ENCODE measurements around the gene MAGEA4. TPM values are rescaled to one million over a fixed set of nuclear protein-coding genes. Genes with fewer than 3 reads are reported as not detected.

Gene MAGEA4
- total and polyA plus RNA-seq, 4 donors = not detected

GRCh38 chrX:151954730-151955129, 42.0 kb downstream of the MAGEA4 start:
- no peaks in the 10 kb centered on the region for H3K4me1 ChIP-seq (ENCODE audit: control insufficient read depth in 5 of 5, insufficient read depth in 5 of 5, low read length in 5 of 5)
- no peak for TF ChIP-seq CTCF (IDR thresholded peaks at IDR 0.05; ENCODE audit: control extremely low read depth, extremely low read depth)
- peaks cover 0 to 4% (median 0%) of the 10 kb centered on the region in 4 donors for H3K9me3 ChIP-seq (ENCODE audit: control insufficient read depth in 4 of 4, insufficient read depth in 3 of 4, low read length in 3 of 4)
- H3K27me3 ChIP-seq (ENCODE audit: control insufficient read depth in 3 of 3, insufficient read depth in 3 of 3, low read length in 2 of 3) = no peaks in the 10 kb centered on the region
- 88 to 93% methylated on average over 14 to 15 of the region's 15 CpGs for WGBS, 2 donors
- no peak overlapping the region for H3K27ac ChIP-seq (ENCODE audit: low read depth in 1 of 2, low read length in 1 of 2)
- DNase-seq (no peak), ATAC-seq (ENCODE audit: insufficient read depth, low FRiP score) (no peak)
- no peaks in the 10 kb centered on the region for H3K36me3 ChIP-seq (ENCODE audit: control insufficient read depth in 4 of 4, insufficient read depth in 4 of 4, low read length in 4 of 4)
- H3K9ac ChIP-seq (ENCODE audit: insufficient read depth in 1 of 2, low read length in 2 of 2) = no peak overlapping the region
- no peak overlapping the region for H3K4me3 ChIP-seq

GRCh38 chrX:151958101-151958500, 45.4 kb downstream of the MAGEA4 start:
- no peak overlapping the region for H3K9ac ChIP-seq (ENCODE audit: insufficient read depth in 1 of 2, low read length in 2 of 2)
- peaks cover 0 to 4% (median 1%) of the 10 kb centered on the region in 4 donors for H3K9me3 ChIP-seq (ENCODE audit: control insufficient read depth in 4 of 4, insufficient read depth in 3 of 4, low read length in 3 of 4)
- no peak for TF ChIP-seq CTCF (IDR thresholded peaks at IDR 0.05; ENCODE audit: control extremely low read depth, extremely low read depth)
- H3K27me3 ChIP-seq (ENCODE audit: control insufficient read depth in 3 of 3, insufficient read depth in 3 of 3, low read length in 2 of 3) = no peaks in the 10 kb centered on the region
- H3K36me3 ChIP-seq (ENCODE audit: control insufficient read depth in 4 of 4, insufficient read depth in 4 of 4, low read length in 4 of 4) = peaks cover 0 to 2% (median 0%) of the 10 kb centered on the region in 4 donors
- DNase-seq = no peak
- no peaks in the 10 kb centered on the region for H3K4me1 ChIP-seq (ENCODE audit: control insufficient read depth in 5 of 5, insufficient read depth in 5 of 5, low read length in 5 of 5)
- H3K4me3 ChIP-seq = no peak overlapping the region
- 84 to 93% methylated on average over 4 of the region's 4 CpGs for WGBS, 2 donors
- H3K27ac ChIP-seq (ENCODE audit: low read depth in 1 of 2, low read length in 1 of 2) = no peak overlapping the region
- ATAC-seq (ENCODE audit: insufficient read depth, low FRiP score) = no peak

GRCh38 chrX:151962034-151962433, 49.3 kb downstream of the MAGEA4 start:
- H3K4me1 ChIP-seq (ENCODE audit: control insufficient read depth in 5 of 5, insufficient read depth in 5 of 5, low read length in 5 of 5) = no peaks in the 10 kb centered on the region
- peaks cover 0 to 4% (median 1%) of the 10 kb centered on the region in 4 donors for H3K9me3 ChIP-seq (ENCODE audit: control insufficient read depth in 4 of 4, insufficient read depth in 3 of 4, low read length in 3 of 4)
- H3K9ac ChIP-seq (ENCODE audit: insufficient read depth in 1 of 2, low read length in 2 of 2) = no peak overlapping the region
- DNase-seq = no peak
- TF ChIP-seq CTCF (IDR thresholded peaks at IDR 0.05; ENCODE audit: control extremely low read depth, extremely low read depth) = no peak
- WGBS, 2 donors = 70 to 98% methylated on average over 5 of the region's 5 CpGs
- peaks cover 0 to 2% (median 0%) of the 10 kb centered on the region in 4 donors for H3K36me3 ChIP-seq (ENCODE audit: control insufficient read depth in 4 of 4, insufficient read depth in 4 of 4, low read length in 4 of 4)
- no peak overlapping the region for H3K27ac ChIP-seq (ENCODE audit: low read depth in 1 of 2, low read length in 1 of 2)
- ATAC-seq (ENCODE audit: insufficient read depth, low FRiP score) = no peak
- H3K4me3 ChIP-seq = no peak overlapping the region
- H3K27me3 ChIP-seq (ENCODE audit: control insufficient read depth in 3 of 3, insufficient read depth in 3 of 3, low read length in 2 of 3) = no peaks in the 10 kb centered on the region

GRCh38 chrX:151966236-151966635, 53.5 kb downstream of the MAGEA4 start:
- WGBS, 2 donors = 82 to 92% methylated on average over 6 of the region's 6 CpGs
- Histone ChIP-seq H3K4me3 (no peak overlapping the region), H3K9me3 (ENCODE audit: control insufficient read depth in 4 of 4, insufficient read depth in 3 of 4, low read length in 3 of 4) (peaks cover 0 to 7% (median 2%) of the 10 kb centered on the region in 4 donors), H3K27me3 (ENCODE audit: control insufficient read depth in 3 of 3, insufficient read depth in 3 of 3, low read length in 2 of 3) (no peaks in the 10 kb centered on the region), H3K4me1 (ENCODE audit: control insufficient read depth in 5 of 5, insufficient read depth in 5 of 5, low read length in 5 of 5) (peaks cover 0 to 5% (median 0%) of the 10 kb centered on the region in 5 donors), H3K9ac (ENCODE audit: insufficient read depth in 1 of 2, low read length in 2 of 2) (no peak overlapping the region), H3K36me3 (ENCODE audit: control insufficient read depth in 4 of 4, insufficient read depth in 4 of 4, low read length in 4 of 4) (peaks cover 0 to 5% (median 1%) of the 10 kb centered on the region in 4 donors), H3K27ac (ENCODE audit: low read depth in 1 of 2, low read length in 1 of 2) (no peak overlapping the region)
- no peak for DNase-seq
- no peak for ATAC-seq (ENCODE audit: insufficient read depth, low FRiP score)
- no peak for TF ChIP-seq CTCF (IDR thresholded peaks at IDR 0.05; ENCODE audit: control extremely low read depth, extremely low read depth)

All from lung (tissue), 12 donors.